GM12878 (cell line): ENCODE results near the gene RPL27. TPM values are rescaled to one million over a fixed set of nuclear protein-coding genes. Genes with fewer than 3 reads are reported as not detected.

Experiments used
- ATAC-seq: fragments of 200-7000 bp; cut with Tn5 transposase; 3 replicates; pipeline ENCODE4 v1.9.1; 2020; ENCODE audit warnings: mild to moderate bottlenecking, moderate library complexity
- BruUV-seq: library from RNA; stranded (reverse); fragments of 400-500 nt; replicated peaks from 2 replicates; lab custom pipeline; 2021; lab: Mats Ljungman, UMichigan
- CTCF ChIA-PET: fragments of 300-600 bp; sonication (Branson Sonifier 250); formaldehyde crosslinking; extraction: SDS; loops from one replicate; lab custom pipeline; 2021; ENCODE audit warnings: inconsistent platforms; lab: Yijun Ruan, JAX
- POLR2A ChIA-PET: fragments of 350-600 bp; formaldehyde crosslinking; extraction: SDS; loops from one replicate; lab custom pipeline; 2021; ENCODE audit warnings: inconsistent platforms; lab: Charles Lee
- RAD21 ChIA-PET: fragments of 300-600 bp; sonication (Branson Sonifier 250); formaldehyde crosslinking; loops from one replicate; lab custom pipeline; 2023; ENCODE audit warnings: antibody characterized with exemption; ENCODE audit not compliant: unreplicated experiment; lab: Charles Lee
- SMC1A ChIA-PET: fragments of 300-600 bp; sonication (Branson Sonifier 250); formaldehyde crosslinking; loops from one replicate; lab custom pipeline; 2023; ENCODE audit not compliant: unreplicated experiment, uncharacterized antibody; lab: Charles Lee
- DNase-seq: peaks from one replicate; pipeline ENCODE4 v3.0.0-alpha.2; 2011; ENCODE audit warnings: low read depth, low spot score
- FAIRE-seq: peaks from 3 replicates; lab custom pipeline; 2011; peaks lifted over from hg19 to GRCh38; lab: Jason Lieb, UNC
- H2AFZ ChIP-seq: 2 replicates; pipeline ENCODE4 v1.6.0; 2011; ENCODE audit warnings: low read depth, low read length, control low read depth; ENCODE audit not compliant: control insufficient read depth
- H3K27ac ChIP-seq: 2 replicates; pipeline ENCODE4 v1.5.1; 2011; ENCODE audit warnings: control low read depth; ENCODE audit not compliant: control insufficient read depth, insufficient read depth
- H3K27me3 ChIP-seq, 2 experiments: replicated peaks in 1 of 2; 2 replicates each; pipeline versions ENCODE4 v1.6.0 to v1.6.1; 2011; ENCODE audit warnings: low read length in 1 of 2; ENCODE audit not compliant: control insufficient read depth in 2 of 2, insufficient read depth in 2 of 2
- H3K36me3 ChIP-seq, 2 experiments: 2 replicates each; pipeline ENCODE4 v1.5.1; 2011; ENCODE audit warnings: low read length in 1 of 2; ENCODE audit not compliant: control insufficient read depth in 2 of 2, insufficient read depth in 2 of 2
- H3K4me1 ChIP-seq: 2 replicates; pipeline ENCODE4 v1.6.1; 2011; ENCODE audit warnings: mild to moderate bottlenecking, low read length, moderate library complexity, mixed read lengths; ENCODE audit not compliant: control insufficient read depth, insufficient read depth
- H3K4me2 ChIP-seq: 2 replicates; pipeline ENCODE4 v1.6.0; 2011; ENCODE audit warnings: control low read depth; ENCODE audit not compliant: control insufficient read depth, insufficient read depth
- H3K4me3 ChIP-seq: fragments of 200-600 bp; sonication (generic); 2 replicates; pipeline ENCODE4 v1.5.1; 2016
- H3K79me2 ChIP-seq: 2 replicates; pipeline ENCODE4 v1.6.0; 2011; ENCODE audit warnings: low read length; ENCODE audit not compliant: control insufficient read depth, insufficient read depth
- H3K9ac ChIP-seq: 2 replicates; pipeline ENCODE4 v1.8.0; 2011; ENCODE audit warnings: low read length, control low read depth, mixed read lengths; ENCODE audit not compliant: control insufficient read depth, insufficient read depth
- H3K9me3 ChIP-seq: replicated peaks from 3 replicates; pipeline ENCODE4 v1.5.1; 2011; ENCODE audit warnings: mild to moderate bottlenecking, low read length; ENCODE audit not compliant: control insufficient read depth, insufficient read depth
- H4K20me1 ChIP-seq: 2 replicates; pipeline ENCODE4 v1.6.0; 2011; ENCODE audit not compliant: control insufficient read depth, insufficient read depth
- CHD1 ChIP-seq: IDR thresholded peaks from 2 replicates; pipeline ENCODE4 v1.6.1; 2012; ENCODE audit warnings: low read depth, low read length, improper control_type of control experiment
- CREM ChIP-seq: IDR thresholded peaks from 2 replicates; pipeline ENCODE4 v1.6.1; 2014; ENCODE audit warnings: antibody characterized with exemption, low read depth
- FOS ChIP-seq: IDR thresholded peaks from 3 replicates; pipeline ENCODE4 v1.6.1; 2011; ENCODE audit warnings: borderline replicate concordance; ENCODE audit not compliant: insufficient read length; ENCODE audit errors: extremely low read depth
- FOXM1 ChIP-seq: IDR thresholded peaks from 2 replicates; pipeline ENCODE4 v1.6.1; 2012; ENCODE audit warnings: low read depth, mild to moderate bottlenecking, inconsistent platforms, low read length, moderate library complexity
- HDGF ChIP-seq: fragments of 450-650 bp; IDR thresholded peaks from 2 replicates; pipeline ENCODE4 v1.6.1; 2016; ENCODE audit warnings: antibody characterized with exemption
- MYB ChIP-seq: fragments of 150-350 bp; IDR thresholded peaks from 2 replicates; pipeline ENCODE4 v1.6.1; 2014; ENCODE audit warnings: mild to moderate bottlenecking, low read depth, low read length, borderline replicate concordance
- MYC ChIP-seq: IDR thresholded peaks from 2 replicates; pipeline ENCODE4 v1.6.1; 2011; ENCODE audit warnings: mild to moderate bottlenecking, low read length, moderate library complexity, inconsistent platforms; ENCODE audit not compliant: insufficient read depth, insufficient replicate concordance, insufficient read length, severe bottlenecking
- NFYA ChIP-seq: IDR thresholded peaks from 2 replicates; pipeline ENCODE4 v1.6.1; 2011; ENCODE audit warnings: low read depth, mild to moderate bottlenecking, low read length, improper control_type of control experiment, borderline replicate concordance
- NR2C1 ChIP-seq: fragments of 450-650 bp; IDR thresholded peaks from 2 replicates; pipeline ENCODE4 v1.6.1; 2017; ENCODE audit warnings: antibody characterized with exemption, mild to moderate bottlenecking, moderate library complexity
- RB1 ChIP-seq: fragments of 450-650 bp; formaldehyde crosslinking; IDR thresholded peaks from 2 replicates; pipeline ENCODE4 v1.6.1; 2017; ENCODE audit warnings: mild to moderate bottlenecking, borderline replicate concordance
- RUNX3 ChIP-seq: IDR thresholded peaks from 2 replicates; pipeline ENCODE4 v1.6.1; 2012; ENCODE audit warnings: low read length, inconsistent platforms
- SIN3A ChIP-seq: IDR thresholded peaks from 2 replicates; pipeline ENCODE4 v1.6.1; 2012; ENCODE audit warnings: low read depth, low read length, improper control_type of control experiment
- SRF ChIP-seq, 2 experiments: IDR thresholded peaks; 2 replicates each; pipeline ENCODE4 v1.6.1; 2011; ENCODE audit warnings: low read depth in 2 of 2, low read length in 2 of 2, mild to moderate bottlenecking in 1 of 2, moderate library complexity in 1 of 2
- WGBS: methylation state at CpG from one replicate; pipeline ENCODE4 v1.1.6; 2016; ENCODE audit warnings: low lambda C conversion rate; ENCODE audit not compliant: insufficient replicate concordance, insufficient coverage; ENCODE audit errors: missing lambda C conversion rate; 5-methylcytosine and 5-hydroxymethylcytosine counted together
- in situ Hi-C: fragments of 300-500 bp; cut with MboI; formaldehyde crosslinking; loops from 9 replicates; pipeline ENCODE4 v1.14.3; 2018; ENCODE audit warnings: mixed read lengths
- intact Hi-C: fragments of 100-400 bp; cut with micrococcal nuclease; formaldehyde crosslinking; loops from one replicate; pipeline ENCODE4 v1.14.2; 2022; ENCODE audit not compliant: unreplicated experiment
- polyA plus RNA-seq, 11 experiments: library from polyadenylated mRNA; depleted of rRNA in 4 of 11; unstranded in 6 of 11; stranded (reverse) in 5 of 11; fragments of >200 nt; fragmentation: Nextera tagmentation in 4 of 11; fragmentation: Illumina TruSeq in 1 of 11; extraction: Ambion mirVana in 4 of 11; extraction: Trizol in 1 of 11; gene quantifications; 1 replicate in 1 of 11; 2 replicates in 10 of 11; pipeline versions ENCODE4 v1.2.1 to v1.2.3, GENCODE V29; 2011 to 2016; ENCODE audit warnings: inconsistent platforms in 2 of 11, missing spikeins in 2 of 11, low read depth in 1 of 11
- total RNA-seq, 4 experiments: library from RNA; depleted of rRNA in 3 of 4; stranded (reverse); fragments of >200 nt in 3 of 4; fragmentation: Illumina TruSeq in 1 of 4; extraction: Trizol in 1 of 4; gene quantifications; 2 replicates each; pipeline versions ENCODE4 v1.2.1 to v1.2.3, GENCODE V29; 2013 to 2021
- TF ChIP-seq, protein P1 (sequence below): IDR thresholded peaks from 2 replicates; pipeline ENCODE4 v1.6.1; 2012; ENCODE audit warnings: low read depth, low read length, improper control_type of control experiment
- TF ChIP-seq, protein P2 (sequence below): IDR thresholded peaks from 2 replicates; pipeline ENCODE4 v1.6.1; 2011; ENCODE audit warnings: mild to moderate bottlenecking, low read depth, low read length, moderate library complexity; ENCODE audit not compliant: insufficient replicate concordance

The RPL27 gene
- total and polyA plus RNA-seq, 10 of the 15 experiments (the other 5 are each of a cell fraction or from before 2014, with no cell fraction given), result 1,748 to 6,934 (median 3,779) TPM

DNA sequence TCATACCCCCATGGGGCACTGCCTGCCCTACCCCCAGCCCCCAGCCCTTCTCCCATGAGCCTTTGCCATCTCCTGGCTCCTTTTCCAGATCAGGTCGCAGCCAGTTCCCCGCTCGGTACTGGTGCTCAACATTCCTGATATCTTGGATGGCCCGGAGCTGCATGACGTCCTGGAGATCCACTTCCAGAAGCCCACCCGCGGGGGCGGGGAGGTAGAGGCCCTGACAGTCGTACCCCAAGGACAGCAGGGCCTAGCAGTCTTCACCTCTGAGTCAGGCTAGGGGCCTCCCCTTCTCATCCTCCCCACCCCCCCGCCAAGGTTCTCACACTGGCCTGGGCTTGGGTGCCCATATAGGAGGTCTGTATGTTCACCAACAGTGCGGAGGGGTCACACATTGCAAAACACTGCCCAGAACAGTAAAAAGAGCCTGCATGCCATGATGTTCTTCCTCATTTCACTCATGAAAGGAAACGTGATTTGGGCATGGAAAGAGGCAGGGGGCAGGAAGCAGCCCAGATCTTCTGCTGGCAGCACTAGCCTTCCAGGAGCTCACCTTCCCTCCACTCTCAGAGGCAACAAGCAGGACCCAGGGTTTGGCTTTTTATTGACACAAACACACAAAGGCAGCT is 15.9 kb downstream of the RPL27 start:
- Histone ChIP-seq H2AFZ (no peak overlapping the region), H3K79me2 (peaks cover 6% of the 10 kb centered on the region), H3K4me1 (0 out of 2 replicates have a peak, but pooled peaks cover 3% of the 10 kb centered on the region), H4K20me1 (no peaks in the 10 kb centered on the region), H3K36me3 (peaks cover 8 to 21% of the 10 kb centered on the region in 2 experiments), H3K9ac (no peak overlapping the region), H3K4me3 (no peak overlapping the region), H3K27ac (no peak overlapping the region), H3K9me3 (no peaks in the 10 kb centered on the region), H3K27me3 (no peaks in the 10 kb centered on the region), H3K4me2 (no peak overlapping the region)
- TF ChIP-seq, protein P1, sequence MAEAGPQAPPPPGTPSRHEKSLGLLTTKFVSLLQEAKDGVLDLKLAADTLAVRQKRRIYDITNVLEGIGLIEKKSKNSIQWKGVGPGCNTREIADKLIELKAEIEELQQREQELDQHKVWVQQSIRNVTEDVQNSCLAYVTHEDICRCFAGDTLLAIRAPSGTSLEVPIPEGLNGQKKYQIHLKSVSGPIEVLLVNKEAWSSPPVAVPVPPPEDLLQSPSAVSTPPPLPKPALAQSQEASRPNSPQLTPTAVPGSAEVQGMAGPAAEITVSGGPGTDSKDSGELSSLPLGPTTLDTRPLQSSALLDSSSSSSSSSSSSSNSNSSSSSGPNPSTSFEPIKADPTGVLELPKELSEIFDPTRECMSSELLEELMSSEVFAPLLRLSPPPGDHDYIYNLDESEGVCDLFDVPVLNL, result no peak
- TF ChIP-seq FOXM1, result no peak
- no peak for TF ChIP-seq RB1
- no peak for TF ChIP-seq MYB
- no peak for TF ChIP-seq CREM
- TF ChIP-seq SRF (IDR thresholded peaks at IDR 0.05; ENCODE audit: low read depth in 2 of 2, low read length in 2 of 2), result no peak
- TF ChIP-seq CHD1, result no peak
- TF ChIP-seq, protein P2, sequence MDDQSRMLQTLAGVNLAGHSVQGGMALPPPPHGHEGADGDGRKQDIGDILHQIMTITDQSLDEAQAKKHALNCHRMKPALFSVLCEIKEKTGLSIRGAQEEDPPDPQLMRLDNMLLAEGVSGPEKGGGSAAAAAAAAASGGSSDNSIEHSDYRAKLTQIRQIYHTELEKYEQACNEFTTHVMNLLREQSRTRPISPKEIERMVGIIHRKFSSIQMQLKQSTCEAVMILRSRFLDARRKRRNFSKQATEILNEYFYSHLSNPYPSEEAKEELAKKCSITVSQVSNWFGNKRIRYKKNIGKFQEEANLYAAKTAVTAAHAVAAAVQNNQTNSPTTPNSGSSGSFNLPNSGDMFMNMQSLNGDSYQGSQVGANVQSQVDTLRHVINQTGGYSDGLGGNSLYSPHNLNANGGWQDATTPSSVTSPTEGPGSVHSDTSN, result no peak
- no peak for TF ChIP-seq MYC
- no peak for TF ChIP-seq NFYA
- no peak for TF ChIP-seq HDGF
- no peak for TF ChIP-seq SIN3A
- TF ChIP-seq FOS, result no peak
- no peak for TF ChIP-seq NR2C1
- TF ChIP-seq RUNX3, result no peak
- in situ Hi-C loops (loop anchor here (5.0 kb wide), 1 partner anchor 323 kb away; no protein-coding TSS in a partner anchor), intact Hi-C loops (no loop called here)
- CTCF ChIA-PET, result interaction anchor here (0.6 kb wide), 1 partner anchor 8 kb away, joined by 3 read pairs; the partner anchor contains the start of gene IFI35
- SMC1A ChIA-PET, result interaction anchor here (0.6 kb wide), 1 partner anchor 562 kb away, joined by 3 read pairs; no protein-coding TSS in a partner anchor
- no TSS peak for BruUV-seq
- 93% methylated on average over 12 of the region's 12 CpGs for WGBS
- ATAC-seq (no peak), FAIRE-seq (no peak), DNase-seq (no peak)
- RAD21 ChIA-PET, result no interaction called here
- POLR2A ChIA-PET, result no interaction called here
